ENCODE data around the gene RPRD1A.
"Not testable (repeated sequence)": the region's sequence is repeated elsewhere in the genome, so short reads cannot be mapped to it uniquely, and the experiment has no call there.

Gene RPRD1A

GRCh38 chr18:36035253-36035652 is 32.1 kb downstream of the RPRD1A start:
- DNase-seq (ENCODE audit: low spot score in 2 of 2): peak in 1 of 2 experiments; percentile 83
- Histone ChIP-seq H3K27me3 (ENCODE audit: low read depth) (no peaks in the 10 kb centered on the region), H3K4me3 (no peak overlapping the region), H3K4me1 (peaks cover 11% of the 10 kb centered on the region), H3K9me3 (peaks cover 12% of the 10 kb centered on the region), H3K36me3 (replicated peaks) (peaks cover 2% of the 10 kb centered on the region; the same call in 1 of the 2 replicates)
- in situ Hi-C loops (cut with MboI; ENCODE audit: low sequenced_read_pairs): no loop called here

GRCh38 chr18:36034299-36034895 is 33.0 kb downstream of the RPRD1A start:
- in situ Hi-C loops (cut with MboI; ENCODE audit: low sequenced_read_pairs): no loop called here

GRCh38 chr18:36031903-36032302 is 35.5 kb downstream of the RPRD1A start:
- Histone ChIP-seq H3K9me3 (no peaks in the 10 kb centered on the region), H3K4me3 (no peak overlapping the region), H3K27me3 (ENCODE audit: low read depth) (no peaks in the 10 kb centered on the region), H3K4me1 (peaks cover 11% of the 10 kb centered on the region), H3K36me3 (replicated peaks) (peaks cover 11% of the 10 kb centered on the region)
- in situ Hi-C loops (cut with MboI; ENCODE audit: low sequenced_read_pairs): no loop called here
- no peak for DNase-seq (ENCODE audit: low spot score in 2 of 2)

More at GRCh38 chr18:36034299-36034895, 33.0 kb downstream of the RPRD1A start:
- Histone ChIP-seq H3K4me3 (no peak overlapping the region), H3K27me3 (ENCODE audit: low read depth) (no peaks in the 10 kb centered on the region), H3K36me3 (replicated peaks) (peaks cover 2% of the 10 kb centered on the region; the same call in 1 of the 2 replicates), H3K9me3 (peaks cover 11% of the 10 kb centered on the region), H3K4me1 (peaks cover 11% of the 10 kb centered on the region)
- DNase-seq (ENCODE audit: low spot score in 2 of 2): no peak

- no peak for DNase-seq (ENCODE audit: low spot score in 2 of 2)
- no peak overlapping the region for H3K4me3 ChIP-seq
- H3K27me3 ChIP-seq (ENCODE audit: low read depth): no peaks in the 10 kb centered on the region
- no peaks in the 10 kb centered on the region for H3K9me3 ChIP-seq
- in situ Hi-C loops (cut with MboI; ENCODE audit: low sequenced_read_pairs): no loop called here
- peaks cover 11% of the 10 kb centered on the region for H3K4me1 ChIP-seq
- peaks cover 13% of the 10 kb centered on the region for H3K36me3 ChIP-seq (replicated peaks)
Observed at GRCh38 chr18:36031407-36031806, 36.0 kb downstream of the RPRD1A start.

GRCh38 chr18:36028859-36029258 is 38.5 kb downstream of the RPRD1A start:
- peaks cover 21% of the 10 kb centered on the region for H3K36me3 ChIP-seq (replicated peaks)
- no peak for DNase-seq (ENCODE audit: low spot score in 2 of 2)
- H3K27me3 ChIP-seq (ENCODE audit: low read depth): no peaks in the 10 kb centered on the region
- peaks cover 5% of the 10 kb centered on the region for H3K4me1 ChIP-seq
- H3K9me3 ChIP-seq: no peaks in the 10 kb centered on the region
- in situ Hi-C loops (cut with MboI; ENCODE audit: low sequenced_read_pairs): no loop called here
- no peak overlapping the region for H3K4me3 ChIP-seq

GRCh38 chr18:36025025-36025424 is 42.3 kb downstream of the RPRD1A start:
- no peaks in the 10 kb centered on the region for H3K27me3 ChIP-seq (ENCODE audit: low read depth)
- no peak overlapping the region for H3K4me3 ChIP-seq
- no peak for DNase-seq (ENCODE audit: low spot score in 2 of 2)
- H3K36me3 ChIP-seq (replicated peaks): peaks cover 18% of the 10 kb centered on the region
- in situ Hi-C loops (cut with MboI; ENCODE audit: low sequenced_read_pairs): no loop called here
- H3K9me3 ChIP-seq: no peaks in the 10 kb centered on the region
- peaks cover 4% of the 10 kb centered on the region for H3K4me1 ChIP-seq

- not testable (repeated sequence) for DNase-seq (ENCODE audit: low spot score in 2 of 2)
- in situ Hi-C loops (cut with MboI; ENCODE audit: low sequenced_read_pairs): loop anchor here (5.0 kb wide), 1 partner anchor 258 kb away; no protein-coding TSS in a partner anchor
- H3K36me3 ChIP-seq (replicated peaks): peaks cover 18% of the 10 kb centered on the region
Observed at GRCh38 chr18:36024241-36024640, 43.1 kb downstream of the RPRD1A start.

GRCh38 chr18:36023336-36023735 is 44.0 kb downstream of the RPRD1A start:
- no peak for DNase-seq (ENCODE audit: low spot score in 2 of 2)
- H3K36me3 ChIP-seq (replicated peaks): peaks cover 12% of the 10 kb centered on the region

More at GRCh38 chr18:36024241-36024640, 43.1 kb downstream of the RPRD1A start:
- H3K27me3 ChIP-seq (ENCODE audit: low read depth); H3K9me3 ChIP-seq; H3K4me3 ChIP-seq; H3K4me1 ChIP-seq: not testable (repeated sequence)

GRCh38 chr18:36020174-36020711 is 47.1 kb downstream of the RPRD1A start:
- H3K4me1 ChIP-seq: peaks cover 10% of the 10 kb centered on the region
- H3K9me3 ChIP-seq: no peaks in the 10 kb centered on the region
- no peak for DNase-seq (ENCODE audit: low spot score in 2 of 2)
- H3K4me3 ChIP-seq: no peak overlapping the region
- in situ Hi-C loops (cut with MboI; ENCODE audit: low sequenced_read_pairs): loop anchor here (5.0 kb wide), 1 partner anchor 262 kb away; no protein-coding TSS in a partner anchor
- H3K27me3 ChIP-seq (ENCODE audit: low read depth): no peaks in the 10 kb centered on the region
- no peaks in the 10 kb centered on the region; the same call in 1 of the 2 replicates for H3K36me3 ChIP-seq (replicated peaks)

More at GRCh38 chr18:36023336-36023735, 44.0 kb downstream of the RPRD1A start:
- Histone ChIP-seq H3K4me1 (peaks cover 4% of the 10 kb centered on the region), H3K4me3 (no peak overlapping the region), H3K9me3 (no peaks in the 10 kb centered on the region), H3K27me3 (ENCODE audit: low read depth) (no peaks in the 10 kb centered on the region)
- in situ Hi-C loops (cut with MboI; ENCODE audit: low sequenced_read_pairs): loop anchor here (5.0 kb wide), 1 partner anchor 259 kb away; no protein-coding TSS in a partner anchor

- Histone ChIP-seq H3K4me1 (peaks cover 10% of the 10 kb centered on the region), H3K4me3 (no peak overlapping the region), H3K27me3 (ENCODE audit: low read depth) (no peaks in the 10 kb centered on the region), H3K9me3 (no peaks in the 10 kb centered on the region), H3K36me3 (replicated peaks) (0 out of 2 replicates have a peak, but pooled peaks cover 3% of the 10 kb centered on the region)
- in situ Hi-C loops (cut with MboI; ENCODE audit: low sequenced_read_pairs): no loop called here
- peak in 1 of 2 experiments; percentile 20 for DNase-seq (ENCODE audit: low spot score in 2 of 2)
Observed at GRCh38 chr18:36017232-36017631, 50.1 kb downstream of the RPRD1A start.

- peaks cover 5% of the 10 kb centered on the region for H3K4me1 ChIP-seq
- H3K9me3 ChIP-seq: no peaks in the 10 kb centered on the region
- H3K27me3 ChIP-seq (ENCODE audit: low read depth): no peaks in the 10 kb centered on the region
- DNase-seq (ENCODE audit: low spot score in 2 of 2): no peak
- in situ Hi-C loops (cut with MboI; ENCODE audit: low sequenced_read_pairs): no loop called here
- 0 out of 2 replicates have a peak, but pooled peaks cover 3% of the 10 kb centered on the region for H3K36me3 ChIP-seq (replicated peaks)
- H3K4me3 ChIP-seq: no peak overlapping the region
Observed at GRCh38 chr18:36015629-36016028, 51.7 kb downstream of the RPRD1A start.

GRCh38 chr18:36012891-36013290 is 54.5 kb downstream of the RPRD1A start:
- Histone ChIP-seq H3K4me3 (no peak overlapping the region), H3K9me3 (no peaks in the 10 kb centered on the region), H3K27me3 (ENCODE audit: low read depth) (no peaks in the 10 kb centered on the region), H3K4me1 (peaks cover 5% of the 10 kb centered on the region), H3K36me3 (replicated peaks) (0 out of 2 replicates have a peak, but pooled peaks cover 3% of the 10 kb centered on the region)
- in situ Hi-C loops (cut with MboI; ENCODE audit: low sequenced_read_pairs): no loop called here
- no peak for DNase-seq (ENCODE audit: low spot score in 2 of 2)

- no peaks in the 10 kb centered on the region for H3K27me3 ChIP-seq (ENCODE audit: low read depth)
- no peak overlapping the region for H3K4me3 ChIP-seq
- H3K4me1 ChIP-seq: no peaks in the 10 kb centered on the region
- no peaks in the 10 kb centered on the region for H3K9me3 ChIP-seq
- in situ Hi-C loops (cut with MboI; ENCODE audit: low sequenced_read_pairs): no loop called here
- 0 out of 2 replicates have a peak, but pooled peaks cover 3% of the 10 kb centered on the region for H3K36me3 ChIP-seq (replicated peaks)
- DNase-seq (ENCODE audit: low spot score in 2 of 2): no peak
Observed at GRCh38 chr18:36009214-36009613, 58.1 kb downstream of the RPRD1A start.

GRCh38 chr18:36006997-36007396 is 60.4 kb downstream of the RPRD1A start:
- Histone ChIP-seq H3K36me3 (replicated peaks) (no peaks in the 10 kb centered on the region), H3K9me3 (no peaks in the 10 kb centered on the region), H3K27me3 (ENCODE audit: low read depth) (no peaks in the 10 kb centered on the region), H3K4me1 (no peaks in the 10 kb centered on the region), H3K4me3 (no peak overlapping the region)
- DNase-seq (ENCODE audit: low spot score in 2 of 2): no peak
- in situ Hi-C loops (cut with MboI; ENCODE audit: low sequenced_read_pairs): no loop called here
